HCT116 (cell line): ENCODE results near the gene ATP6AP1. TPM values are rescaled to one million over a fixed set of nuclear protein-coding genes. Genes with fewer than 3 reads are reported as not detected.

Experiments used
- ATAC-seq: fragments of 200-7000 bp; cut with Tn5 transposase; 2 replicates; pipeline ENCODE4 v1.9.1; 2020; ENCODE audit warnings: mild to moderate bottlenecking, moderate library complexity
- BruUV-seq: library from RNA; stranded (reverse); fragments of 400-500 nt; replicated peaks from 2 replicates; lab custom pipeline; 2021; lab: Mats Ljungman, UMichigan
- CTCF ChIA-PET: fragments of 300-600 bp; sonication (Branson Sonifier 250); formaldehyde crosslinking; loops from one replicate; lab custom pipeline; 2021; ENCODE audit warnings: antibody characterized with exemption; lab: Charles Lee
- POLR2A ChIA-PET: fragments of 300-600, 350-600 bp; sonication (Branson Sonifier 250); formaldehyde crosslinking; loops from one replicate; lab custom pipeline; 2021; ENCODE audit warnings: antibody characterized with exemption; lab: Charles Lee
- RAD21 ChIA-PET, 2 experiments: fragments of 300-600 bp; sonication (Branson Sonifier 250); formaldehyde crosslinking; loops; one replicate each; lab custom pipeline; 2023; ENCODE audit warnings: low total read pairs in 2 of 2; ENCODE audit not compliant: uncharacterized antibody in 2 of 2, unreplicated experiment in 2 of 2, low non-redundant PET in 1 of 2; lab: Charles Lee
- DNase-seq: peaks from one replicate; pipeline ENCODE4 v3.0.0-alpha.2; 2010; ENCODE audit warnings: low read depth, low spot score
- H2AFZ ChIP-seq: fragments of 200-600 bp; shearing (Covaris generic), sonication (generic); 2 replicates; pipeline ENCODE4 v1.6.1; 2017; ENCODE audit warnings: low read depth, mixed run types, mixed read lengths, antibody characterized with exemption, low read length; ENCODE audit not compliant: poor library complexity, severe bottlenecking
- H3K27ac ChIP-seq: 2 replicates; pipeline ENCODE4 v1.5.1; 2012; ENCODE audit warnings: low read depth, low read length
- H3K27me3 ChIP-seq: fragments of 200-600 bp; sonication (generic); 2 replicates; pipeline ENCODE4 v1.6.1; 2016; ENCODE audit warnings: mixed run types, low read length, mixed read lengths; ENCODE audit not compliant: insufficient read depth
- H3K36me3 ChIP-seq, 2 experiments: fragments of 200-500 bp in 1 of 2; fragments of 200-600 bp in 1 of 2; sonication (Bioruptor generic) in 1 of 2; sonication (generic) in 1 of 2; 2 replicates each; pipeline versions ENCODE4 v1.5.1 to v1.6.1; 2014 to 2016; ENCODE audit warnings: low read length in 2 of 2, inconsistent platforms in 1 of 2, mixed read lengths in 1 of 2, mixed run types in 1 of 2; ENCODE audit not compliant: insufficient read depth in 2 of 2, control insufficient read depth in 1 of 2
- H3K4me1 ChIP-seq, 2 experiments: fragments of 200-600 bp in 1 of 2; sonication (generic) in 1 of 2; 2 replicates each; pipeline versions ENCODE4 v1.5.1 to v1.6.1; 2012 to 2017; ENCODE audit warnings: low read length in 2 of 2, inconsistent platforms in 1 of 2, mild to moderate bottlenecking in 1 of 2, mixed read lengths in 1 of 2, mixed run types in 1 of 2, moderate library complexity in 1 of 2; ENCODE audit not compliant: insufficient read depth in 2 of 2, control insufficient read depth in 1 of 2
- H3K4me2 ChIP-seq: fragments of 200-600 bp; sonication (generic); 2 replicates; pipeline ENCODE4 v1.6.1; 2017; ENCODE audit warnings: mixed run types, low read length, mixed read lengths
- H3K4me3 ChIP-seq, 2 experiments: fragments of 200-600 bp in 1 of 2; sonication (generic) in 1 of 2; replicated peaks in 1 of 2; 2 replicates each; pipeline ENCODE4 v1.5.1; 2011 to 2016; ENCODE audit warnings: low read length in 2 of 2, control low read depth in 1 of 2, low read depth in 1 of 2, mild to moderate bottlenecking in 1 of 2, mixed read lengths in 1 of 2, mixed run types in 1 of 2
- H3K79me2 ChIP-seq: fragments of 200-600 bp; sonication (generic); 2 replicates; pipeline ENCODE4 v1.6.1; 2017; ENCODE audit warnings: mild to moderate bottlenecking, mixed run types, low read length, moderate library complexity, mixed read lengths; ENCODE audit not compliant: insufficient read depth
- H3K9ac ChIP-seq: fragments of 200-600 bp; sonication (generic); 2 replicates; pipeline ENCODE4 v1.6.1; 2016; ENCODE audit warnings: low read length, mixed read lengths
- H3K9me2 ChIP-seq: fragments of 200-600 bp; sonication (generic), shearing (Covaris generic); 2 replicates; pipeline ENCODE4 v1.6.1; 2017; ENCODE audit warnings: mixed run types, mild to moderate bottlenecking, moderate library complexity; ENCODE audit not compliant: insufficient read depth
- H3K9me3 ChIP-seq, 2 experiments: fragments of 200-500 bp in 1 of 2; fragments of 200-600 bp in 1 of 2; sonication (Bioruptor generic) in 1 of 2; sonication (generic) in 1 of 2; 2 replicates each; pipeline ENCODE4 v1.6.1; 2014 to 2017; ENCODE audit warnings: low read length in 2 of 2, mixed read lengths in 2 of 2, inconsistent platforms in 1 of 2, low read depth in 1 of 2, mild to moderate bottlenecking in 1 of 2, mixed run types in 1 of 2, moderate library complexity in 1 of 2; ENCODE audit not compliant: control insufficient read depth in 1 of 2, insufficient read depth in 1 of 2
- H4K20me1 ChIP-seq: fragments of 200-600 bp; sonication (generic), shearing (Covaris generic); 2 replicates; pipeline ENCODE4 v1.6.1; 2017; ENCODE audit warnings: mixed run types, mild to moderate bottlenecking, moderate library complexity; ENCODE audit not compliant: insufficient read depth
- ATF3 ChIP-seq: IDR thresholded peaks from 2 replicates; pipeline ENCODE4 v1.6.1; 2012
- EGR1 ChIP-seq: IDR thresholded peaks from 2 replicates; pipeline ENCODE4 v1.6.1; 2012; ENCODE audit warnings: low read depth
- ELF1 ChIP-seq: IDR thresholded peaks from 2 replicates; pipeline ENCODE4 v1.6.1; 2012; ENCODE audit warnings: low read depth, borderline replicate concordance
- EZH2phosphoT487 ChIP-seq: fragments of 200-600 bp; IDR thresholded peaks from 2 replicates; pipeline ENCODE4 v1.6.1; 2018; ENCODE audit warnings: antibody characterized with exemption, borderline replicate concordance
- SP1 ChIP-seq: IDR thresholded peaks from 2 replicates; pipeline ENCODE4 v1.6.1; 2012; ENCODE audit warnings: low read depth
- ZBTB33 ChIP-seq: IDR thresholded peaks from 2 replicates; pipeline ENCODE4 v1.6.1; 2011; ENCODE audit warnings: mild to moderate bottlenecking, low read length, moderate library complexity; ENCODE audit not compliant: insufficient replicate concordance; ENCODE audit errors: extremely low read depth
- ZFX ChIP-seq: fragments of 450-650 bp; IDR thresholded peaks from 2 replicates; pipeline ENCODE4 v1.6.1; 2017
- intact Hi-C: fragments of 100-400 bp; cut with micrococcal nuclease; formaldehyde crosslinking; loops from 2 replicates; pipeline ENCODE4 v1.10.0; 2022
- total RNA-seq: library from RNA; stranded (reverse); gene quantifications from one replicate; pipeline ENCODE4 v1.2.1, GENCODE V29; 2021; ENCODE audit not compliant: unreplicated experiment
- TF ChIP-seq, protein P1 (sequence below), 3 experiments: fragments of 200-600 bp in 1 of 3; sonication (generic) in 1 of 3; IDR thresholded peaks in 2 of 3; conservative IDR thresholded peaks in 1 of 3; 2 replicates each; pipeline ENCODE4 v1.5.1; 2012 to 2017; ENCODE audit warnings: low read depth in 2 of 3, low read length in 2 of 3, antibody characterized with exemption in 1 of 3, borderline replicate concordance in 1 of 3, control low read depth in 1 of 3, mild to moderate bottlenecking in 1 of 3, mixed read lengths in 1 of 3, mixed run types in 1 of 3, moderate library complexity in 1 of 3; ENCODE audit not compliant: insufficient read depth in 1 of 3

The ATP6AP1 gene
- total RNA-seq, 1 experiment from 2014 or later, result 53.4 TPM

DNA sequence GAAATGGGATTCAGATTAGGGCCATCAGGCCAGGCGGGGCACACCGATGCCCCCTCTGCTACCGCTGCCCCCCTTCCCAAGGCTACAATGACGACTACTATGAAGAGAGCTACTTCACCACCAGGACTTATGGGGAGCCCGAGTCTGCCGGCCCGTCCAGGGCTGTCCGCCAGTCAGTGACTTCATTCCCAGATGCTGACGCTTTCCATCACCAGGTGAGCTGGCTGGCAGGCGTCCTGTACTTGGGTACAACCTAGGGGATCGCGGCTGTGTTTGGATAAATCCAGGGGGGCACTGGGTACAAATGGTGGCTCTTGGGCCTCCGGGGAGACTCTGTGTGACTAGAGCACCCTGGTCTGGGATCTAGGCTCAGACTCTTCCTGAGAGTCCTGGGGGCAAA, 48.3 kb upstream of the ATP6AP1 start (continued):
- TF ChIP-seq EGR1 (no peak), ZBTB33 (no peak), ZFX (no peak)
- TF ChIP-seq, protein P1, sequence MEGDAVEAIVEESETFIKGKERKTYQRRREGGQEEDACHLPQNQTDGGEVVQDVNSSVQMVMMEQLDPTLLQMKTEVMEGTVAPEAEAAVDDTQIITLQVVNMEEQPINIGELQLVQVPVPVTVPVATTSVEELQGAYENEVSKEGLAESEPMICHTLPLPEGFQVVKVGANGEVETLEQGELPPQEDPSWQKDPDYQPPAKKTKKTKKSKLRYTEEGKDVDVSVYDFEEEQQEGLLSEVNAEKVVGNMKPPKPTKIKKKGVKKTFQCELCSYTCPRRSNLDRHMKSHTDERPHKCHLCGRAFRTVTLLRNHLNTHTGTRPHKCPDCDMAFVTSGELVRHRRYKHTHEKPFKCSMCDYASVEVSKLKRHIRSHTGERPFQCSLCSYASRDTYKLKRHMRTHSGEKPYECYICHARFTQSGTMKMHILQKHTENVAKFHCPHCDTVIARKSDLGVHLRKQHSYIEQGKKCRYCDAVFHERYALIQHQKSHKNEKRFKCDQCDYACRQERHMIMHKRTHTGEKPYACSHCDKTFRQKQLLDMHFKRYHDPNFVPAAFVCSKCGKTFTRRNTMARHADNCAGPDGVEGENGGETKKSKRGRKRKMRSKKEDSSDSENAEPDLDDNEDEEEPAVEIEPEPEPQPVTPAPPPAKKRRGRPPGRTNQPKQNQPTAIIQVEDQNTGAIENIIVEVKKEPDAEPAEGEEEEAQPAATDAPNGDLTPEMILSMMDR (IDR thresholded peaks at IDR 0.05 in 2 of 3, conservative IDR thresholded peaks at IDR 0.05 in 1 of 3; ENCODE audit: borderline replicate concordance in 1 of 3, insufficient read depth in 1 of 3, low read depth in 2 of 3, low read length in 2 of 3), result no peak

GRCh38 chrX:154380787-154381186, 47.7 kb upstream of the ATP6AP1 start:
- ChIA-PET RAD21 (no interaction called here), POLR2A (no interaction called here), CTCF (no interaction called here)
- peak overlapping the region; percentile 80 to 84 for H3K4me3 ChIP-seq
- H3K4me2 ChIP-seq, result peak overlapping the region; percentile 88
- peaks cover 0 to 4% of the 10 kb centered on the region in 2 experiments; a peak in 2 of 4 replicates for H3K36me3 ChIP-seq
- H3K27me3 ChIP-seq, result no peaks in the 10 kb centered on the region
- no peaks in the 10 kb centered on the region for H3K9me3 ChIP-seq
- H4K20me1 ChIP-seq, result no peaks in the 10 kb centered on the region
- no peak for TF ChIP-seq EZH2phosphoT487
- no peak for TF ChIP-seq ELF1
- TF ChIP-seq, protein P1 (IDR thresholded peaks at IDR 0.05 in 2 of 3, conservative IDR thresholded peaks at IDR 0.05 in 1 of 3; ENCODE audit: borderline replicate concordance in 1 of 3, insufficient read depth in 1 of 3, low read depth in 2 of 3, low read length in 2 of 3), result no peak
- TF ChIP-seq ATF3, result no peak
- TF ChIP-seq SP1, result no peak
- H3K79me2 ChIP-seq, result peaks cover 25% of the 10 kb centered on the region
- no peak for ATAC-seq
- peak overlapping the region; percentile 94; the same call in 1 of the 2 replicates for H3K27ac ChIP-seq
- peak overlapping the region; percentile 98 for H3K9ac ChIP-seq
- intact Hi-C loops, result no loop called here
- H2AFZ ChIP-seq, result no peak overlapping the region
- peaks cover 8 to 31% of the 10 kb centered on the region in 2 experiments for H3K4me1 ChIP-seq
- no peaks in the 10 kb centered on the region for H3K9me2 ChIP-seq
- no peak for DNase-seq
- BruUV-seq, result no TSS peak
